Esophagus squamous epithelium (tissue), 4 donors: ENCODE measurements around the gene SLC22A9.

Source experiments
- CTCF ChIP-seq, 6 experiments: fragments of 450-650 bp in 4 of 6; fragments of 200-600 bp in 2 of 6; sonication (generic) in 2 of 6; IDR thresholded peaks; one replicate each; pipeline ENCODE4 v1.5.1; 2016 to 2019; ENCODE audit warnings: antibody characterized with exemption in 6 of 6, mild to moderate bottlenecking in 4 of 6, moderate library complexity in 4 of 6
- POLR2A ChIP-seq, 4 donors: fragments of 450-650 bp; IDR thresholded peaks; one replicate each; pipeline ENCODE4 v1.6.1; 2017; ENCODE audit warnings: antibody characterized with exemption in 4 of 4, mild to moderate bottlenecking in 4 of 4, moderate library complexity in 3 of 4

GRCh38 chr11:63362196-63362793 is 7.3 kb upstream of the SLC22A9 start:
- TF ChIP-seq CTCF (IDR thresholded peaks at IDR 0.05) = no peak
- no peak for TF ChIP-seq POLR2A (IDR thresholded peaks at IDR 0.05)
